Measurements from ENCODE around the gene SEC31A. TPM values are rescaled to one million over a fixed set of nuclear protein-coding genes. Genes with fewer than 3 reads are reported as not detected.
"Not testable (repeated sequence)": the region's sequence is repeated elsewhere in the genome, so short reads cannot be mapped to it uniquely, and the experiment has no call there.

SEC31A gene, protein sequence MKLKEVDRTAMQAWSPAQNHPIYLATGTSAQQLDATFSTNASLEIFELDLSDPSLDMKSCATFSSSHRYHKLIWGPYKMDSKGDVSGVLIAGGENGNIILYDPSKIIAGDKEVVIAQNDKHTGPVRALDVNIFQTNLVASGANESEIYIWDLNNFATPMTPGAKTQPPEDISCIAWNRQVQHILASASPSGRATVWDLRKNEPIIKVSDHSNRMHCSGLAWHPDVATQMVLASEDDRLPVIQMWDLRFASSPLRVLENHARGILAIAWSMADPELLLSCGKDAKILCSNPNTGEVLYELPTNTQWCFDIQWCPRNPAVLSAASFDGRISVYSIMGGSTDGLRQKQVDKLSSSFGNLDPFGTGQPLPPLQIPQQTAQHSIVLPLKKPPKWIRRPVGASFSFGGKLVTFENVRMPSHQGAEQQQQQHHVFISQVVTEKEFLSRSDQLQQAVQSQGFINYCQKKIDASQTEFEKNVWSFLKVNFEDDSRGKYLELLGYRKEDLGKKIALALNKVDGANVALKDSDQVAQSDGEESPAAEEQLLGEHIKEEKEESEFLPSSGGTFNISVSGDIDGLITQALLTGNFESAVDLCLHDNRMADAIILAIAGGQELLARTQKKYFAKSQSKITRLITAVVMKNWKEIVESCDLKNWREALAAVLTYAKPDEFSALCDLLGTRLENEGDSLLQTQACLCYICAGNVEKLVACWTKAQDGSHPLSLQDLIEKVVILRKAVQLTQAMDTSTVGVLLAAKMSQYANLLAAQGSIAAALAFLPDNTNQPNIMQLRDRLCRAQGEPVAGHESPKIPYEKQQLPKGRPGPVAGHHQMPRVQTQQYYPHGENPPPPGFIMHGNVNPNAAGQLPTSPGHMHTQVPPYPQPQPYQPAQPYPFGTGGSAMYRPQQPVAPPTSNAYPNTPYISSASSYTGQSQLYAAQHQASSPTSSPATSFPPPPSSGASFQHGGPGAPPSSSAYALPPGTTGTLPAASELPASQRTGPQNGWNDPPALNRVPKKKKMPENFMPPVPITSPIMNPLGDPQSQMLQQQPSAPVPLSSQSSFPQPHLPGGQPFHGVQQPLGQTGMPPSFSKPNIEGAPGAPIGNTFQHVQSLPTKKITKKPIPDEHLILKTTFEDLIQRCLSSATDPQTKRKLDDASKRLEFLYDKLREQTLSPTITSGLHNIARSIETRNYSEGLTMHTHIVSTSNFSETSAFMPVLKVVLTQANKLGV
- 246 and 316 TPM in 2 replicates for total RNA-seq

DNA sequence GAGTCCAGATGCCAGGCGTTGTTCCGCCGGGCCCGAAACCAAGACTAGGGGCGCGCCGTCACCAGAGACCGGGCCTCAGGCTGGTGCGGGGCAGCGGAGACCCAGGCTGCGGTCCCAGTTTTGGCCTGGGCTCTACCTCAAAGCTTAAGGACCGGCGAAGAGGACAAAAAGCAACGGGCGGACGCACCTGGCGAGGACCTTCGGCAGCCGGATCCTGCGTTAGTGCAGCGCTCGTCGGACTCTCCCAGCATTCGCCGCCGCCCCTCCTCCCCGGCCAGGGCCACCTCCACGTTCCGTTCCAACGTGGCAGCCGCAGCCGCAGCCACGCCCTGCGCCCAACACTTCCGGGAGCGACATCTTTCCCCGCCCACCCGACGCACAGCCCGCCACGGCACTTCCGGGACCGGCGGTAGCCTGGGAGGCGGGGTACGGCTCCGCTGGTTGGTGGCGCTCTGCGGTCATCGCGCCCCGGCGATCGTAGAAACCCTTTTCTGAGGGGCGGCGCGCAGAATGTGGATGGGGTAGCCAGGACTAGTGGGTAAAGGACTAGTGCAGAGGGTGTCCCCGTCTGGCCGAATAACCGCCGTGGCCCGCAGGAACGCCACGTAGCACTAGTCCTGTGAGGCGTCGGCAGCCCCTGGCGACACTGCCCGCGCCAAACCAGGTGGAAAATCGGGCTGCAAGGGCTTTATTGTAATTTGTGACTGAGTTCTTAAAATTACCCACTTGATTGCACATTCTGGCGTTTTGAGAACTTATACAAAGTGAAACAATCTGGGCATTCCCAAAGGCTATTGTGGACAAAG lies at the start of gene SEC31A:
SEC31A (minus strand) TSS at position 253 of the 806 bp plus-strand sequence. CDS start 9,217 bp downstream, outside the sequence.
- DNase-seq = peak; percentile 98

DNA sequence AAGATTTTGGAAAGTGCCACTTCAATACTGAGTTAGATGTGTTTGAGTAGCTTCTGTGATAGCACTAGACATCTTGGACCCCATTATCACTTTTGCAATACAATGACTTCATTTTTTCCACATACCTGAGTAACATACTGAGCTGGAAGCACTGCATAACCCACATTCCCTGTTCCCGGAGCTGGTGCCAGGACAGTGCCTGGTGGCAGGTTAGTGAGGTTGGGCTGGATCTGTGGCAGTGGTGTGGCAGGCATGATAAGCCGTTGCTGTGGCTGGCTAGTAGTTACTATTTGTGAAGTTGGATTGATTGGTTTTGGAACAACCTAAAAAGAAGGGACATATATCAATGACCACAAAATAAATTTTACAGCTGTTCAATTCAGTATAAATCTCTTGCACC lies 48.5 kb upstream of the SEC31A start:
- DNase-seq = no peak

GRCh38 chr4:82934441-82934840 lies 43.5 kb upstream of the SEC31A start:
- no peak for DNase-seq

GRCh38 chr4:82930848-82931755 lies 40.1 kb upstream of the SEC31A start:
- no peak for DNase-seq

DNA sequence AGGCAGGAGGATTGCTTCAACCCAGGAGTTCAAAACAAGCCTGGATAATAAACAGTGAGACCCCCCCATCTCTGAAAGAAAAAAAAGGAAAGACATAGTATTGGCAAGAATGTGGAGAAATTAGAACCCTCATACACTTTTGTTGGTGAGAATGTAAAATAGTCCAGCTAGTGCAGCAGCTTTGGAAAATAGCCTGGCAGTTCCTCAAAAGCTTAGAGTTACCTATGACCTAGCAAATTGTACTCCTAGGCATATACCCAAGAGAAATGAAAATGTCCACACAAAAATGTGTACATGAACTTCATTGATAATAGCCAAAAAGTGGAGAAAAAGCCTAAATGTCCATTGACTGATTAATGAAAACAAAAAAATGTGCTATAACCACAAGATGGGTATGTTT lies 30.8 kb upstream of the SEC31A start:
- no peak for DNase-seq

GRCh38 chr4:82919386-82919785 lies 28.4 kb upstream of the SEC31A start:
- no peak for DNase-seq

GRCh38 chr4:82918091-82918490 lies 27.1 kb upstream of the SEC31A start:
- no peak for DNase-seq

DNA sequence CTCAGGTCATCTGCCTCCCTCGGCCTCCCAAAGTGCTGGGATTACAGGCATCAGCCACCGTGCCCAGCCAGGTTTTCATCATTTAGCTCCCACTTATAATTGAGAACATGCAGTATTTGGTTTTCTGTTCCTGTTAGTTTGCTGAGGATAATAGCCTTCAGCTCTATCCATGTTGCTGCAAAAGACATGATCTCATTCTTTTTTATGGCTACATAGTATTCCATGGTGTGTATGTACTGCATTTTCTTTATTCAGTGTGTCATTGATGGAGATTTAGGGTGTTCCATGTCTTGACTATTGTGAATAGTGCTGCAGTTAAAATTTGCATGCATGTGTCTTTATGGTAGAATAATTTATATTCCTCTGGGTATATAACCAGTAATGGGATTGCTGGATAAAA lies 23.0 kb upstream of the SEC31A start:
- DNase-seq = not testable (repeated sequence)

DNA sequence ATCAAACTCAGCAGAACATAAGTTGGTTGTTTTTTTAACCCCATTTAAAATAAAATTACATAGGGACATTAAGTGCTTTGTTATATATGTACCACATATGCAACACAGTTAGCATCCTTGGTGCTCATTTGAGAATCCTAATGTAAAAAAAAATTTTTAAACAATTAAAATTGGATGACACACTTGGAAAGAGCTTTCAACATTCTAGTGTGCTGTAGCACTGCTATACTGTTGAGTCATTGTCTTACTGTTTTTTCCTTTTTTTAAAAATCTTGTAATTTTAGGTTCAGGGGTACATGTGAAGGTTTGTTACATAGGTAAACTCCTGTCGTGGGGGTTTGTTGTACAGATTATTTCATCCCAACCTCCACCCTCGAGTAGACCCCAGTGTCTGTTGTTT lies 22.4 kb upstream of the SEC31A start:
- no peak for DNase-seq

GRCh38 chr4:82909326-82909725 lies 18.4 kb upstream of the SEC31A start:
- DNase-seq = no peak

- no peak for DNase-seq
Measured at GRCh38 chr4:82906469-82906868, 15.5 kb upstream of the SEC31A start.

DNA sequence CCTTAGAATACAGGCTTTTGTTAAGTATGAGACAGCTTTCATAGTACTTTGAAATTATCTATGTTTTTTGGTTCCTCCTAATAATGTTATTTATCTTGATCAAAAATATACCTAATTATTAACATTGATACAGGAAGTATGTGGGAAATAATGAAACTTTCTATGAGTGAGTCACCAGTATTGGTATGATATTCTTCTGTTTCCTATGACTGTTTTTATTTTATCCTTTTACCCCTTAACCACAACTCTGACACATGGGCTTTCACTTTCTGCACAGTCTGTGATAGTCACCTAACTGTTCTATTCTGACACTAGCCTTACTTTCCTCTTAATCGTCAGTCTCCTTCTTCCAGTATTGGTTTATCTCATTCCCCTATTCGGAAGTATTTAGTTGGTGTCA lies 14.3 kb upstream of the SEC31A start:
- DNase-seq = peak; percentile 47

DNA sequence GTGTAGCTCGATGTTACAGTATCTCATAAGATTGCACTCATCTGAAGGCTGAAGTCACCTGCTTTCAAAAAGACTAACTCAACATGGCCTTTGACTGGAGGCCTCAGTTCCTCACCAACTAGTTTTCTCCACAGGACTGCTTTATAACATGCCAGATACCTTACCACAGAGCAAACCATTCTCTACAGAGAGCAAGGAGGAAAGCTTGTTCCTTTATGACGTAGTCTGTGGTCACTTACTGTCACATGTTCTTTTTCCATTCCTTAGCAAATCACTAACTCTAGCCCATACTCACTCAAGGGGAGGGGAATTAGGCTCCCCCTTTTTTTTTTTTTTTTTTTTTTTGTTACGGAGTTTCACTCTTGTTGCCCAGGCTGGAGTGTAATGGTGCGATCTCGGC lies 12.8 kb upstream of the SEC31A start:
- DNase-seq = no peak

DNA sequence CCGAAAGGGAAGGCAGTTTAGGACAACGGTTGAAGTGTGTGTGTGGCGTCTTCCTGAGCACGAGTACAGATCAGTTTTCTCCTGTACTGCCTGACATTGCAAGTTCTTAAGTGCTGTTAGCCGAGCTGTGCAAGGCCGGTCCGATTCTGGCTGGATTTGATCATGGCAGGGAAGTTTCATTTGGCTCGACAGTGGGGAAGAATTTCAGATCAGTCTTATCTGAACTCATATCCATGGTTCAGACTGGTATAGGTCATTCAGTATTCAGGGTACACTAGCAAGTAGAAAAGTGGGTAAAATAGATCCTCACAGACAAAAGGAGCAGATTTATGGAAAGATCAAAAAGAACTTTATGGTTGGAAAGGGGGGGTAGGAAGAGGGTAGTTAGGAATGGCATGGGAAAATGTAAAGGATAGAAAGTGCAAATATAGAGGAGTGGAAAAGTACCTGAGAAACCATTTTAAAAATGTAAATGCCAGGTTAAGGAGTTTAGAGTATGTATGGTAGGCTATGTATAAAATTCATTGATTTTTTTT lies 10.3 kb upstream of the SEC31A start:
- no peak for DNase-seq

DNA sequence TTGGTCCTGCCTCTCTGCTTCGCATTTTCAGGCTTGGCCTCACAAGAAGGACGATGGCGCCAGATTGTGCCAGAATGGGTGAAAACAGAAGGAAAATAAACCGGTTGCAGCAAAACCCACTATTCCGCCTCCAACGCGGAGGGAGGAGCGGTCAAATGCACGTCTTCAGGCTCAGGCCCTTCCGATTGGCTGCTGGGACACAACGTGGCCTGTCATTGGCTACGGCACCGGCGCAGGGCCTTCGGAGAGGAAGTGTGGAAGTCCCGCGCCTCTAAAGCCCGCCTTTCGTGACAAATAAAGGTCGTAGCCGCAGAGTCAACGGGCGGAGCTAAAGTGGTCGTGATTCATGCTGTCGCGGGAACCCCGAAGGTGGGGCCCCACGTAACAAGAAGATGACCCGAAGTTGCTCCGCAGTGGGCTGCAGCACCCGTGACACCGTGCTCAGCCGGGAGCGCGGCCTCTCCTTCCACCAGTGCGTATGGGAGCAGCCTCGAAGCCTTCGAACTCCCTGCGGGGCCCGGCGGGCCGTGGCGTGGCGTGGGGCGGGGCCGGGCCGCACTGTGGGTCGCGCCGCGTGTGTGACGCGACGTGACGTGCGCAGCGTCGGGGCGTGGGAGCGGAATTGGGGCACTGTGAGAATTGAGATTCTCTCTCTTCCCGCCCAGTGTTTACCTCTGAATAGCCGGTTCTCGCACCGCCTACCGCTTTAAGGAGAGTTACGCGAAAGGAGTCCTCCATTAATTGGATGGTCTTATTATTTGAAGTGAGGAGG lies 9.6 kb upstream of the SEC31A start, which contains the start of gene THAP9:
THAP9 (plus strand) TSS at position 325 of the 772 bp plus-strand sequence; CDS start at position 393, 68 bp downstream.
- peak; percentile 100 for DNase-seq

GRCh38 chr4:82900066-82900410 lies 9.1 kb upstream of the SEC31A start:
- no peak for DNase-seq

- DNase-seq = peak; percentile 44
Measured at GRCh38 chr4:82899374-82900065, 8.6 kb upstream of the SEC31A start.

DNA sequence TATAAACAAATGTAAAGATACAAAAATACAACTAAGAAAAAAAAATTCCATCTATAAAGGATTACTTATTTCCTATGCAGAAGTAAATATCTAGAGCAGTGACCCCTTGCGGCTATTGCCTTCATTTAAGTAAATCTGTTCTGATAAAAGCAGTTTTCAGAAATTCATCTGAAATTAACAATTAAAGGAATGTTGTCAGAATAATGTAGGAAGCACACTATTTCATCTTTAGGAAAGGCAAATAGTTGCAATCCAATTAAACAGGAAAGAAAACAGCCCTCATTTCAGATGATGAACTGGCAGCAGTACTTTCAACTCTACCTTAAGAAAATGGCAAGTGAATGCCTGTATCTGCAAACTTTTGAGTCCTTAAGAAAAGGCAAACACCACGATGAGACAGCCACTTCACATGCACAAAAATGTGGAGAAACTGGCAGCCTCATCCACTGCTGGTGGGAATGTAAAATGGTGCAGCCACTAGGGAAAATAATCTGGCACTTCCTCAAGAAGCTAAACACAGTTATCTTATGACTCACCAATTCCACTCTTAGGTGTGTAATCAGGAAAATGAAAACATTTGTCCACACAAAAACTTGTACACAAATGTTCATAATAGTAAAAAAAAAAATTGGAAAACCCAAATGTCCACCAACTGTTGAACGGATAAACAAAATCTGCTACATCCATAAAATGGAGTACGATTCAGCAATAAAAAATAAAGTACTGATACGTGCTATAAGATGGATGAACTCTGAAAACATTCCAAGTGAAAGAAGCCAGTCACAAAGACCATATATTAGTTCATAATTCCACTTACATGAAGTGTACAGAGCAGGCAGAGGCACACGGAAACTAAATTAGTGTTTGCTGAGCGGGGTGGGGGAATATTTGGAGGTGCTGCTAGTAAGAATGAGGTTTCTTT lies 7.6 kb upstream of the SEC31A start:
- peak; percentile 85 for DNase-seq

Data from dermis blood vessel endothelial cell (primary cell).